Measurements from ENCODE around the gene PODXL2. TPM values are rescaled to one million over a fixed set of nuclear protein-coding genes. Genes with fewer than 3 reads are reported as not detected.

Gene PODXL2
- total and polyA plus RNA-seq, 2 of the 8 experiments (the other 6 are each of a cell fraction or from before 2014, with no cell fraction given): 27.6 to 31.6 TPM

- TF ChIP-seq CTCF (IDR thresholded peaks at IDR 0.05; ENCODE audit: control extremely low read depth in 1 of 3, insufficient read depth in 1 of 3, low read depth in 1 of 3, low read length in 3 of 3) (peak in 2 of 3 experiments; percentile 87 to 93; a peak in 3 of 4 replicates), GABPA (IDR thresholded peaks at IDR 0.05; ENCODE audit: borderline replicate concordance, insufficient read depth, low read length) (0 out of 2 replicates have a peak, but pooled peaks have one; percentile 26), SAP30 (IDR thresholded peaks at IDR 0.05; ENCODE audit: insufficient read depth, insufficient replicate concordance, low read length) (no peak), YY1 (IDR thresholded peaks at IDR 0.05; ENCODE audit: low read depth, low read length) (no peak)
These were observed 62.0 kb downstream of the PODXL2 start (continued) for GRCh38 chr3:127690823-127691452.

Measured in H1 (cell line).